Measurements from ENCODE around the gene SYK. TPM values are rescaled to one million over a fixed set of nuclear protein-coding genes. Genes with fewer than 3 reads are reported as not detected.

The SYK gene
- total RNA-seq, 1 experiment from 2014 or later: 0.28 TPM

DNA sequence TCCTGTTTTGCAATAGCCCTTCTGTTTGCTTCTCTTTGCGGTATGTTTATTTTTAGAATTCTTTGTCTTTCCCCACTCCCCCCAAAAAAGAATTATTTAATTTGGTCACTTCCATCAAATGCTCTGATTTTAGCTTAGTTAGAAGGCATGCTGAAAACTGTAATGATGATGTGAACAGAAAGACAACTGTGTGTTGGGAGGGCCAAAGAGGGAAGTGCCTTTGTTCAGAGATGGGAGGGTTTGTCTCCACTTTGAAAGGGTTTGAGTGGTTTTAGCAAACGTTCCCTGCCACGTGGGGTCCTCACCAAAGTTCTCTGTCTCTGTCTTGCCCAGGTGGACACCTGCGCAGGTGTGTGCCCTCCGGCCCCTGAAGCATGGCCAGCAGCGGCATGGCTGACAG is 41.9 kb downstream of the SYK start:
- H3K27me3 ChIP-seq (ENCODE audit: control insufficient read depth, insufficient read depth, low read length): no peaks in the 10 kb centered on the region
- H3K4me1 ChIP-seq (ENCODE audit: control insufficient read depth, insufficient read depth, low read length): no peaks in the 10 kb centered on the region
- no peak overlapping the region for H3K4me3 ChIP-seq (ENCODE audit: low read depth in 2 of 2, low read length in 2 of 2)
- no peak for ATAC-seq
- no peaks in the 10 kb centered on the region for H3K36me3 ChIP-seq (ENCODE audit: control insufficient read depth, insufficient read depth, low read length)
- in situ Hi-C loops (cut with HindIII; ENCODE audit: low pct_unique_long_range_greater_than_20kb, low sequenced_read_pairs): no loop called here
- BruUV-seq (replicated peaks): no TSS peak
- H3K27ac ChIP-seq (ENCODE audit: low read length): no peak overlapping the region
- CTCF ChIA-PET: no interaction called here
- TF ChIP-seq, protein P1, sequence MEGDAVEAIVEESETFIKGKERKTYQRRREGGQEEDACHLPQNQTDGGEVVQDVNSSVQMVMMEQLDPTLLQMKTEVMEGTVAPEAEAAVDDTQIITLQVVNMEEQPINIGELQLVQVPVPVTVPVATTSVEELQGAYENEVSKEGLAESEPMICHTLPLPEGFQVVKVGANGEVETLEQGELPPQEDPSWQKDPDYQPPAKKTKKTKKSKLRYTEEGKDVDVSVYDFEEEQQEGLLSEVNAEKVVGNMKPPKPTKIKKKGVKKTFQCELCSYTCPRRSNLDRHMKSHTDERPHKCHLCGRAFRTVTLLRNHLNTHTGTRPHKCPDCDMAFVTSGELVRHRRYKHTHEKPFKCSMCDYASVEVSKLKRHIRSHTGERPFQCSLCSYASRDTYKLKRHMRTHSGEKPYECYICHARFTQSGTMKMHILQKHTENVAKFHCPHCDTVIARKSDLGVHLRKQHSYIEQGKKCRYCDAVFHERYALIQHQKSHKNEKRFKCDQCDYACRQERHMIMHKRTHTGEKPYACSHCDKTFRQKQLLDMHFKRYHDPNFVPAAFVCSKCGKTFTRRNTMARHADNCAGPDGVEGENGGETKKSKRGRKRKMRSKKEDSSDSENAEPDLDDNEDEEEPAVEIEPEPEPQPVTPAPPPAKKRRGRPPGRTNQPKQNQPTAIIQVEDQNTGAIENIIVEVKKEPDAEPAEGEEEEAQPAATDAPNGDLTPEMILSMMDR (IDR thresholded peaks at IDR 0.05): no peak
- TF ChIP-seq TCF7L2 (IDR thresholded peaks at IDR 0.05; ENCODE audit: low read depth, low read length) (no peak), POLR2AphosphoS5 (IDR thresholded peaks at IDR 0.05; ENCODE audit: low read depth, low read length) (no peak), SIN3A (IDR thresholded peaks at IDR 0.05; ENCODE audit: borderline replicate concordance, insufficient read depth, low read depth, low read length) (no peak)
- TF ChIP-seq, protein P2, sequence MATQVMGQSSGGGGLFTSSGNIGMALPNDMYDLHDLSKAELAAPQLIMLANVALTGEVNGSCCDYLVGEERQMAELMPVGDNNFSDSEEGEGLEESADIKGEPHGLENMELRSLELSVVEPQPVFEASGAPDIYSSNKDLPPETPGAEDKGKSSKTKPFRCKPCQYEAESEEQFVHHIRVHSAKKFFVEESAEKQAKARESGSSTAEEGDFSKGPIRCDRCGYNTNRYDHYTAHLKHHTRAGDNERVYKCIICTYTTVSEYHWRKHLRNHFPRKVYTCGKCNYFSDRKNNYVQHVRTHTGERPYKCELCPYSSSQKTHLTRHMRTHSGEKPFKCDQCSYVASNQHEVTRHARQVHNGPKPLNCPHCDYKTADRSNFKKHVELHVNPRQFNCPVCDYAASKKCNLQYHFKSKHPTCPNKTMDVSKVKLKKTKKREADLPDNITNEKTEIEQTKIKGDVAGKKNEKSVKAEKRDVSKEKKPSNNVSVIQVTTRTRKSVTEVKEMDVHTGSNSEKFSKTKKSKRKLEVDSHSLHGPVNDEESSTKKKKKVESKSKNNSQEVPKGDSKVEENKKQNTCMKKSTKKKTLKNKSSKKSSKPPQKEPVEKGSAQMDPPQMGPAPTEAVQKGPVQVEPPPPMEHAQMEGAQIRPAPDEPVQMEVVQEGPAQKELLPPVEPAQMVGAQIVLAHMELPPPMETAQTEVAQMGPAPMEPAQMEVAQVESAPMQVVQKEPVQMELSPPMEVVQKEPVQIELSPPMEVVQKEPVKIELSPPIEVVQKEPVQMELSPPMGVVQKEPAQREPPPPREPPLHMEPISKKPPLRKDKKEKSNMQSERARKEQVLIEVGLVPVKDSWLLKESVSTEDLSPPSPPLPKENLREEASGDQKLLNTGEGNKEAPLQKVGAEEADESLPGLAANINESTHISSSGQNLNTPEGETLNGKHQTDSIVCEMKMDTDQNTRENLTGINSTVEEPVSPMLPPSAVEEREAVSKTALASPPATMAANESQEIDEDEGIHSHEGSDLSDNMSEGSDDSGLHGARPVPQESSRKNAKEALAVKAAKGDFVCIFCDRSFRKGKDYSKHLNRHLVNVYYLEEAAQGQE (IDR thresholded peaks at IDR 0.05; ENCODE audit: insufficient read depth in 1 of 2, low read depth in 2 of 2, low read length in 1 of 2): no peak
- POLR2A ChIA-PET: no interaction called here
- intact Hi-C loops (cut with micrococcal nuclease; ENCODE audit: unreplicated experiment): no loop called here
- H3K9me3 ChIP-seq (ENCODE audit: control insufficient read depth, insufficient read depth, low read depth, low read length): no peaks in the 10 kb centered on the region
- no peak for DNase-seq (ENCODE audit: low read depth, low spot score)

DNA sequence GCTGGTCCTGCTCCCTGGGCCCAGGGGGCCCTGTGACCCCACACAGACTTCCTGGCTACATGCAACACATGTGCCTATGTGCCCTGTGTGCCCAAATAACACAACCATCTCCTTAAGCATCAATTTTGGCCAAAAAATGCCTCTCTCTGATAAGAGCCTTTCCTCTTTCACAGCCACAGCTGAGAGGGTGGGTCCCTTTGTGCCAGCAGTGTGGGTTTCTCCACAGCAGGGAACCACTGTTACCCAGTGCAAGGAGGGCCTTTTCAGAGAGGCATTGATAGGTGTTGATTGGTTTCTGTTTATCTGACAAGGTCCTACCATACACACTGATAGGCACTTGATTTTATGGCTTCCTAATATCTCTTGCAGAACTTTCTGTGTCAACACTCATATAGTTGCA is 42.7 kb downstream of the SYK start:
- ChIA-PET POLR2A (no interaction called here), CTCF (no interaction called here)
- ATAC-seq (no peak), DNase-seq (ENCODE audit: low read depth, low spot score) (no peak)
- no peak overlapping the region for H3K4me3 ChIP-seq (ENCODE audit: low read depth in 2 of 2, low read length in 2 of 2)
- in situ Hi-C loops (cut with HindIII; ENCODE audit: low pct_unique_long_range_greater_than_20kb, low sequenced_read_pairs) (no loop called here), intact Hi-C loops (cut with micrococcal nuclease; ENCODE audit: unreplicated experiment) (no loop called here)
- no peaks in the 10 kb centered on the region for H3K27me3 ChIP-seq (ENCODE audit: control insufficient read depth, insufficient read depth, low read length)
- TF ChIP-seq, protein P1 (IDR thresholded peaks at IDR 0.05): no peak
- no peak for TF ChIP-seq SIN3A (IDR thresholded peaks at IDR 0.05; ENCODE audit: borderline replicate concordance, insufficient read depth, low read depth, low read length)
- TF ChIP-seq TCF7L2 (IDR thresholded peaks at IDR 0.05; ENCODE audit: low read depth, low read length): no peak
- TF ChIP-seq, protein P2 (IDR thresholded peaks at IDR 0.05; ENCODE audit: insufficient read depth in 1 of 2, low read depth in 2 of 2, low read length in 1 of 2): no peak
- TF ChIP-seq POLR2AphosphoS5 (IDR thresholded peaks at IDR 0.05; ENCODE audit: low read depth, low read length): no peak
- no peak overlapping the region for H3K27ac ChIP-seq (ENCODE audit: low read length)
- BruUV-seq (replicated peaks): no TSS peak
- H3K4me1 ChIP-seq (ENCODE audit: control insufficient read depth, insufficient read depth, low read length): no peaks in the 10 kb centered on the region
- no peaks in the 10 kb centered on the region for H3K9me3 ChIP-seq (ENCODE audit: control insufficient read depth, insufficient read depth, low read depth, low read length)
- H3K36me3 ChIP-seq (ENCODE audit: control insufficient read depth, insufficient read depth, low read length): no peaks in the 10 kb centered on the region
